H1 (cell line): ENCODE measurements around the gene CRPPA. TPM values are rescaled to one million over a fixed set of nuclear protein-coding genes. Genes with fewer than 3 reads are reported as not detected.

Experiments
- CTCF ChIA-PET: fragments of 300-600 bp; sonication (Branson Sonifier 250); formaldehyde crosslinking; loops from one replicate; lab custom pipeline; 2021; ENCODE audit not compliant: partially characterized antibody; lab: Charles Lee
- POLR2A ChIA-PET: fragments of 300-600 bp; sonication (Branson Sonifier 250); formaldehyde crosslinking; loops from one replicate; lab custom pipeline; 2021; ENCODE audit warnings: inconsistent platforms; ENCODE audit not compliant: partially characterized antibody; lab: Charles Lee
- DNase-seq, 2 experiments: peaks; one replicate each; pipeline versions ENCODE4 v3.0.0 to v3.0.0-alpha.2; 2010 to 2022; ENCODE audit warnings: low spot score in 2 of 2, low read depth in 1 of 2, mixed read lengths in 1 of 2
- FAIRE-seq: peaks from 2 replicates; lab custom pipeline; 2011; peaks lifted over from hg19 to GRCh38; lab: Jason Lieb, UNC
- H2AFZ ChIP-seq: 2 replicates; pipeline ENCODE4 v1.8.1; 2012; ENCODE audit warnings: low read length, inconsistent platforms
- H2AK5ac ChIP-seq: 2 replicates; pipeline ENCODE4 v1.6.1; 2013; ENCODE audit warnings: low read depth, low read length
- H2BK120ac ChIP-seq: replicated peaks from 2 replicates; pipeline ENCODE3; 2013; ENCODE audit warnings: low read depth, low read length, inconsistent platforms
- H2BK12ac ChIP-seq: 2 replicates; pipeline ENCODE4 v1.6.1; 2013; ENCODE audit warnings: low read depth, low read length
- H2BK15ac ChIP-seq: 2 replicates; pipeline ENCODE4 v1.6.1; 2013; ENCODE audit warnings: low read length
- H2BK20ac ChIP-seq: 2 replicates; pipeline ENCODE4 v1.6.1; 2013; ENCODE audit warnings: low read length
- H2BK5ac ChIP-seq: 2 replicates; pipeline ENCODE4 v1.6.1; 2013; ENCODE audit warnings: low read depth, low read length
- H3K14ac ChIP-seq: 2 replicates; pipeline ENCODE4 v1.6.1; 2013; ENCODE audit warnings: inconsistent platforms; ENCODE audit not compliant: insufficient read length
- H3K18ac ChIP-seq: 2 replicates; pipeline ENCODE4 v1.6.1; 2013; ENCODE audit warnings: low read length; ENCODE audit errors: extremely low read depth
- H3K23ac ChIP-seq: 2 replicates; pipeline ENCODE4 v1.6.1; 2013; ENCODE audit warnings: inconsistent platforms; ENCODE audit not compliant: insufficient read length
- H3K23me2 ChIP-seq: 2 replicates; pipeline ENCODE4 v1.6.1; 2013; ENCODE audit warnings: low read depth, low read length
- H3K27ac ChIP-seq: 2 replicates; pipeline ENCODE4 v1.6.1; 2011; ENCODE audit warnings: low read depth, low read length, inconsistent platforms
- H3K27me3 ChIP-seq, 4 experiments: replicated peaks in 1 of 4; 1 replicate in 1 of 4; 2 replicates in 3 of 4; pipeline versions ENCODE4 v1.6.1 to v1.8.1; 2011 to 2013; ENCODE audit warnings: low read length in 3 of 4, mild to moderate bottlenecking in 3 of 4, inconsistent platforms in 2 of 4, mixed read lengths in 2 of 4, moderate library complexity in 1 of 4; ENCODE audit not compliant: control insufficient read depth in 3 of 4, insufficient read depth in 3 of 4; ENCODE audit errors: extremely low read depth in 1 of 4
- H3K36me3 ChIP-seq, 4 experiments: 2 replicates each; pipeline versions ENCODE4 v1.6.1 to v1.8.1; 2011 to 2013; ENCODE audit warnings: mild to moderate bottlenecking in 4 of 4, low read length in 3 of 4, moderate library complexity in 2 of 4, control low read depth in 1 of 4, inconsistent platforms in 1 of 4; ENCODE audit not compliant: insufficient read depth in 4 of 4, control insufficient read depth in 2 of 4
- H3K4ac ChIP-seq: replicated peaks from 2 replicates; pipeline ENCODE3; 2013; ENCODE audit warnings: low read length, low read depth, mixed read lengths, inconsistent platforms; ENCODE audit not compliant: insufficient read length
- H3K4me1 ChIP-seq, 4 experiments: replicated peaks in 1 of 4; 1 replicate in 1 of 4; 2 replicates in 3 of 4; pipeline versions ENCODE4 v1.6.1 to v1.8.1; 2011 to 2013; ENCODE audit warnings: low read length in 3 of 4, inconsistent platforms in 2 of 4, mixed read lengths in 1 of 4; ENCODE audit not compliant: insufficient read depth in 4 of 4, control insufficient read depth in 3 of 4
- H3K4me2 ChIP-seq, 2 experiments: 2 replicates each; pipeline versions ENCODE4 v1.6.1 to v1.8.1; 2011 to 2013; ENCODE audit warnings: low read depth in 2 of 2, low read length in 2 of 2, control low read depth in 1 of 2, inconsistent platforms in 1 of 2, mild to moderate bottlenecking in 1 of 2; ENCODE audit not compliant: insufficient read depth in 1 of 2
- H3K4me3 ChIP-seq, 4 experiments: fragments of 200-600, 300-600 bp in 1 of 4; sonication (generic), shearing (Covaris generic), sonication (Bioruptor Twin) in 1 of 4; 2 replicates each; pipeline versions ENCODE4 v1.5.1 to v1.8.1; 2011 to 2016; ENCODE audit warnings: low read length in 4 of 4, low read depth in 3 of 4, control low read depth in 2 of 4, inconsistent platforms in 2 of 4, mild to moderate bottlenecking in 2 of 4, mixed read lengths in 1 of 4, moderate library complexity in 1 of 4; ENCODE audit not compliant: insufficient read depth in 2 of 4; ENCODE audit errors: extremely low read depth in 1 of 4
- H3K56ac ChIP-seq: replicated peaks from 2 replicates; pipeline ENCODE3; 2013; ENCODE audit warnings: low read depth, mild to moderate bottlenecking, mixed read lengths, low read length, inconsistent platforms; ENCODE audit not compliant: insufficient read length
- H3K79me1 ChIP-seq: 2 replicates; pipeline ENCODE4 v1.6.1; 2013; ENCODE audit warnings: low read depth, low read length, control low read depth
- H3K79me2 ChIP-seq, 2 experiments: 2 replicates each; pipeline versions ENCODE4 v1.6.1 to v1.8.1; 2012 to 2013; ENCODE audit warnings: low read length in 2 of 2, mild to moderate bottlenecking in 2 of 2, inconsistent platforms in 1 of 2; ENCODE audit not compliant: insufficient read depth in 2 of 2, control insufficient read depth in 1 of 2
- H3K9ac ChIP-seq, 4 experiments: replicated peaks in 1 of 4; 1 replicate in 1 of 4; 2 replicates in 3 of 4; pipeline versions ENCODE4 v1.6.1 to v1.8.1; 2011 to 2013; ENCODE audit warnings: low read depth in 3 of 4, low read length in 3 of 4, control low read depth in 2 of 4, mild to moderate bottlenecking in 2 of 4, moderate library complexity in 2 of 4, inconsistent platforms in 1 of 4; ENCODE audit errors: extremely low read depth in 1 of 4
- H3K9me3 ChIP-seq, 2 experiments: 2 replicates each; pipeline versions ENCODE4 v1.6.1 to v1.8.1; 2012 to 2013; ENCODE audit warnings: mild to moderate bottlenecking in 2 of 2, moderate library complexity in 2 of 2, control low read depth in 1 of 2, inconsistent platforms in 1 of 2, low read depth in 1 of 2, low read length in 1 of 2, mixed read lengths in 1 of 2; ENCODE audit not compliant: insufficient read depth in 2 of 2
- H4K20me1 ChIP-seq, 2 experiments: replicated peaks in 1 of 2; 2 replicates each; pipeline versions ENCODE3 to v1.8.1; 2011 to 2013; ENCODE audit warnings: inconsistent platforms in 2 of 2, low read length in 2 of 2, mild to moderate bottlenecking in 1 of 2; ENCODE audit not compliant: insufficient read depth in 2 of 2, control insufficient read depth in 1 of 2
- H4K5ac ChIP-seq: 2 replicates; pipeline ENCODE4 v1.6.1; 2013; ENCODE audit warnings: low read length, low read depth, mixed read lengths, inconsistent platforms; ENCODE audit not compliant: insufficient read length
- H4K8ac ChIP-seq: 2 replicates; pipeline ENCODE4 v1.8.0; 2013; ENCODE audit warnings: mild to moderate bottlenecking, moderate library complexity, low read length, inconsistent platforms; ENCODE audit not compliant: insufficient read depth; ENCODE audit errors: extremely low read depth
- H4K91ac ChIP-seq: replicated peaks from 2 replicates; pipeline ENCODE3; 2013; ENCODE audit warnings: low read length, mixed read lengths, inconsistent platforms; ENCODE audit not compliant: insufficient read length
- ASH2L ChIP-seq: fragments of 200-600, 300-600 bp; sonication (generic); IDR thresholded peaks from one replicate; pipeline ENCODE4 v1.7.1; 2017; ENCODE audit warnings: low read length
- BRCA1 ChIP-seq: IDR thresholded peaks from 2 replicates; pipeline ENCODE4 v1.6.1; 2012; ENCODE audit warnings: low read depth, low read length, improper control_type of control experiment
- CTBP2 ChIP-seq: IDR thresholded peaks from 2 replicates; pipeline ENCODE4 v1.7.0; 2011; ENCODE audit warnings: borderline replicate concordance, mild to moderate bottlenecking, moderate library complexity, mixed read lengths, low read length; ENCODE audit not compliant: insufficient read depth, insufficient read length
- EGR1 ChIP-seq: IDR thresholded peaks from 2 replicates; pipeline ENCODE4 v1.6.1; 2011; ENCODE audit warnings: low read depth, low read length, borderline replicate concordance
- GTF2F1 ChIP-seq: IDR thresholded peaks from 2 replicates; pipeline ENCODE4 v1.6.1; 2012; ENCODE audit warnings: low read depth, low read length, improper control_type of control experiment, borderline replicate concordance
- JUND ChIP-seq: IDR thresholded peaks from 2 replicates; pipeline ENCODE4 v1.6.1; 2011; ENCODE audit warnings: mild to moderate bottlenecking, improper control_type of control experiment, low read length
- KDM4A ChIP-seq: IDR thresholded peaks from one replicate; pipeline ENCODE4 v1.7.1; 2012; ENCODE audit warnings: low read depth, mild to moderate bottlenecking, moderate library complexity, low read length, inconsistent platforms; ENCODE audit not compliant: severe bottlenecking
- POLR2A ChIP-seq, 2 experiments: IDR thresholded peaks; 1 replicate in 1 of 2; 2 replicates in 1 of 2; pipeline ENCODE4 v1.6.1; 2011; ENCODE audit warnings: low read depth in 2 of 2, low read length in 2 of 2, mild to moderate bottlenecking in 2 of 2; ENCODE audit errors: control extremely low read depth in 1 of 2
- SAP30 ChIP-seq: fragments of 300-600 bp; sonication (generic); IDR thresholded peaks from 2 replicates; pipeline ENCODE4 v1.7.1; 2012; ENCODE audit warnings: low read length, moderate library complexity, mild to moderate bottlenecking, inconsistent platforms; ENCODE audit not compliant: insufficient read depth, insufficient replicate concordance
- SIN3A ChIP-seq, 2 experiments: IDR thresholded peaks in 1 of 2; conservative IDR thresholded peaks in 1 of 2; 2 replicates each; pipeline ENCODE4 v1.6.1; 2011 to 2012; ENCODE audit warnings: low read length in 2 of 2, improper control_type of control experiment in 1 of 2, low read depth in 1 of 2, mild to moderate bottlenecking in 1 of 2
- SP1 ChIP-seq: IDR thresholded peaks from 2 replicates; pipeline ENCODE4 v1.6.1; 2011; ENCODE audit warnings: low read depth, low read length
- TEAD4 ChIP-seq: IDR thresholded peaks from 2 replicates; pipeline ENCODE4 v1.6.1; 2012; ENCODE audit warnings: low read depth, low read length, inconsistent platforms, mixed read lengths
- WGBS, 2 experiments: shearing (Covaris generic) in 1 of 2; methylation state at CpG; one replicate each; pipeline versions ENCODE4 v1.1.6 to v1.1.7; 2013 to 2015; ENCODE audit warnings: low lambda C conversion rate in 2 of 2, mixed read lengths in 2 of 2, inconsistent platforms in 1 of 2, low coverage in 1 of 2, missing lambda C conversion rate in 1 of 2; ENCODE audit not compliant: insufficient replicate concordance in 2 of 2, insufficient coverage in 1 of 2, insufficient read length in 1 of 2; ENCODE audit errors: extremely low coverage in 1 of 2, missing lambda C conversion rate in 1 of 2; 5-methylcytosine and 5-hydroxymethylcytosine counted together
- polyA plus RNA-seq, 7 experiments: library from polyadenylated mRNA; depleted of rRNA in 3 of 7; stranded (reverse) in 5 of 7; unstranded in 2 of 7; fragments of >200 nt in 5 of 7; fragments of 200-250 nt in 2 of 7; gene quantifications; 1 replicate in 5 of 7; 2 replicates in 1 of 7; 4 replicates in 1 of 7; pipeline versions ENCODE4 v1.2.1 to v1.2.3, GENCODE V29; 2011 to 2013; ENCODE audit warnings: missing spikeins in 2 of 7, mixed read lengths in 2 of 7
- total RNA-seq: library from RNA; stranded (reverse); fragmentation: NEBNext Ultra II Directional; extraction: Animal tissue kit (Norgen Biotek cat#: 25700); gene quantifications from 2 replicates; pipeline ENCODE4 v1.2.1, GENCODE V29; 2021
- TF ChIP-seq, protein P1 (sequence below): IDR thresholded peaks from 2 replicates; pipeline ENCODE4 v1.6.1; 2012; ENCODE audit warnings: inconsistent platforms

Gene CRPPA
- total and polyA plus RNA-seq, 2 of the 8 experiments (the other 6 are each of a cell fraction or from before 2014, with no cell fraction given), result 0.23 to 0.39 TPM

DNA sequence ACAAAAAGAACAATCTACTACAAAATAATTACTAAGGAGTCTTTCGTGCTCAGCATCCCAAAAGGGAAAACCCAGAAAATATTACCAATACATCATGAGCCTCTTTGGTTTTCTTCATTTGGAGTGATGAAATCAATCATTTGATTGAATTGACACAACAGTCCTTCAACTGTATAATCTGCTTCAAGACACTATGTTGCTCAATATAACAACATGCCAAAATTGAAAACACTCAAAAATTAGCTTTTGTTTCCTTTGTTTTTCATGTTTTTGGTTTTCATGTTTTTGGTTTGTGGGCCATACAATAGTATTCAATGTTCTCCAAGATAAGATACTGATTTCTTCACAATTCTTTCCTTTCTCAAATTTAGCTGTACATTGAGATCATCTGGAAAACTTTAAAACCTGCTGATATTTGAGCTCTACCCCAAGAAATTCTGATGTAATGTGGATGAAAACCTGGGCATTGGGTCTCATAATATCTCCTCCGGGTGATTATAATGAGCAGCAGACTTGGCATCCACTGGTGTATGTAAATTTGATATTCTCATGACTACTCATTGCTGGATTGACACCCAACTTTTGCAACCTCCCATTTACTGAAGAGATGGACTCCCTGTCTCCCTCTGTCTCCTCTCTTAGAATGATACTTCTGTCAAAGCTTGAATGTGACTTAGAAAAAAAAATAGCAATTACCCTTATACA lies 39.6 kb upstream of the CRPPA start:
- Histone ChIP-seq H4K91ac (no peak overlapping the region), H2AFZ (no peak overlapping the region), H2BK120ac (no peak overlapping the region), H3K4me1 (peaks cover 5 to 20% (median 14%) of the 10 kb centered on the region in 4 experiments), H3K14ac (no peak overlapping the region), H2BK12ac (no peak overlapping the region), H4K5ac (no peak overlapping the region), H2BK5ac (no peak overlapping the region), H3K79me2 (no peaks in the 10 kb centered on the region), H3K23ac (no peak overlapping the region), H3K27ac (no peak overlapping the region), H2AK5ac (no peak overlapping the region), H3K4ac (no peak overlapping the region), H3K27me3 (no peaks in the 10 kb centered on the region), H3K9me3 (no peaks in the 10 kb centered on the region), H3K9ac (no peak overlapping the region), H2BK15ac (no peak overlapping the region), H2BK20ac (no peak overlapping the region), H3K23me2 (no peaks in the 10 kb centered on the region), H3K79me1 (no peaks in the 10 kb centered on the region), H3K18ac (no peak overlapping the region), H3K56ac (no peak overlapping the region), H4K8ac (no peak overlapping the region), H3K4me3 (no peak overlapping the region), H3K36me3 (no peaks in the 10 kb centered on the region), H4K20me1 (no peaks in the 10 kb centered on the region), H3K4me2 (no peak overlapping the region)
- CTCF ChIA-PET, result interaction anchor here (1.2 to 1.5 kb wide), 3 partner anchors 10 to 385 kb away, joined by 3 to 4 read pairs (median 4); no protein-coding TSS in a partner anchor
- 91% methylated on average over 2 of the region's 2 CpGs; no CpG with 5 or more reads in 1 of the 2 experiments for WGBS, 2 experiments
- POLR2A ChIA-PET, result no interaction called here
- FAIRE-seq (no peak), DNase-seq (no peak)
- TF ChIP-seq SIN3A (conservative IDR thresholded peaks at IDR 0.05 in 1 of 2, IDR thresholded peaks at IDR 0.05 in 1 of 2; ENCODE audit: low read depth in 1 of 2, low read length in 2 of 2) (no peak), ASH2L (no peak), SAP30 (no peak), CTBP2 (no peak), BRCA1 (no peak), SP1 (no peak), POLR2A (IDR thresholded peaks at IDR 0.05; ENCODE audit: control extremely low read depth in 1 of 2, low read depth in 2 of 2, low read length in 2 of 2) (no peak), GTF2F1 (no peak), JUND (no peak), KDM4A (no peak), EGR1 (no peak), TEAD4 (no peak)
- TF ChIP-seq, protein P1, sequence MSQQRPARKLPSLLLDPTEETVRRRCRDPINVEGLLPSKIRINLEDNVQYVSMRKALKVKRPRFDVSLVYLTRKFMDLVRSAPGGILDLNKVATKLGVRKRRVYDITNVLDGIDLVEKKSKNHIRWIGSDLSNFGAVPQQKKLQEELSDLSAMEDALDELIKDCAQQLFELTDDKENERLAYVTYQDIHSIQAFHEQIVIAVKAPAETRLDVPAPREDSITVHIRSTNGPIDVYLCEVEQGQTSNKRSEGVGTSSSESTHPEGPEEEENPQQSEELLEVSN, result no peak
